IMR-90 (cell line): ENCODE data around the gene IL11RA. TPM values are rescaled to one million over a fixed set of nuclear protein-coding genes. Genes with fewer than 3 reads are reported as not detected.

Experiments used
- ATAC-seq: fragments of 200-7000 bp; cut with Tn5 transposase; 2 replicates; pipeline ENCODE4 v1.9.1; 2020; ENCODE audit warnings: low read depth, mild to moderate bottlenecking, moderate library complexity
- BruUV-seq: library from RNA; stranded (reverse); fragments of 400-500 nt; replicated peaks from 2 replicates; lab custom pipeline; 2021; lab: Mats Ljungman, UMichigan
- CTCF ChIA-PET: fragments of 300-600 bp; formaldehyde crosslinking; extraction: SDS; loops from one replicate; lab custom pipeline; 2021; ENCODE audit warnings: antibody characterized with exemption; lab: Yijun Ruan, JAX
- POLR2A ChIA-PET: fragments of 300-600 bp; sonication (Branson Sonifier 250); formaldehyde crosslinking; loops from one replicate; lab custom pipeline; 2022; ENCODE audit warnings: antibody characterized with exemption; ENCODE audit not compliant: unreplicated experiment; lab: Charles Lee
- DNase-seq: peaks from one replicate; pipeline ENCODE4 v3.0.0; 2013
- H2AFZ ChIP-seq: replicated peaks from 2 replicates; pipeline ENCODE3; 2013; ENCODE audit warnings: low read length, mild to moderate bottlenecking; ENCODE audit not compliant: poor library complexity
- H2AK5ac ChIP-seq: 2 replicates; pipeline ENCODE4 v1.6.1; 2013; ENCODE audit warnings: low read depth, low read length, inconsistent platforms
- H2AK9ac ChIP-seq: replicated peaks from 2 replicates; pipeline ENCODE3; 2013; ENCODE audit warnings: mild to moderate bottlenecking, low read depth, low read length, moderate library complexity; ENCODE audit not compliant: poor library complexity
- H2BK120ac ChIP-seq: 2 replicates; pipeline ENCODE4 v1.6.1; 2013; ENCODE audit warnings: low read depth, low read length, inconsistent platforms
- H2BK15ac ChIP-seq: 3 replicates; pipeline ENCODE4 v1.6.1; 2013; ENCODE audit warnings: low read depth, low read length, inconsistent platforms
- H2BK20ac ChIP-seq: 2 replicates; pipeline ENCODE4 v1.6.1; 2013; ENCODE audit warnings: low read depth, mild to moderate bottlenecking, inconsistent platforms, low read length, moderate library complexity
- H2BK5ac ChIP-seq: 2 replicates; pipeline ENCODE4 v1.6.1; 2013; ENCODE audit warnings: mild to moderate bottlenecking, low read depth, low read length, inconsistent platforms; ENCODE audit not compliant: poor library complexity, severe bottlenecking
- H3K14ac ChIP-seq: replicated peaks from 2 replicates; pipeline ENCODE4 v1.6.1; 2013; ENCODE audit warnings: low read depth, low read length, inconsistent platforms
- H3K18ac ChIP-seq: 2 replicates; pipeline ENCODE4 v1.6.1; 2013; ENCODE audit warnings: low read depth, low read length, control low read depth
- H3K23ac ChIP-seq: 2 replicates; pipeline ENCODE4 v1.6.1; 2013; ENCODE audit warnings: low read depth, low read length, inconsistent platforms
- H3K27ac ChIP-seq: 2 replicates; pipeline ENCODE4 v1.5.1; 2013; ENCODE audit warnings: mild to moderate bottlenecking, control low read depth, low read length; ENCODE audit not compliant: insufficient read depth
- H3K27me3 ChIP-seq: 2 replicates; pipeline ENCODE4 v1.6.1; 2013; ENCODE audit warnings: low read length; ENCODE audit not compliant: control insufficient read depth, insufficient read depth
- H3K36me3 ChIP-seq: 2 replicates; pipeline ENCODE4 v1.6.1; 2013; ENCODE audit warnings: low read length, mixed read lengths; ENCODE audit not compliant: control insufficient read depth, insufficient read depth
- H3K4ac ChIP-seq: 2 replicates; pipeline ENCODE4 v1.6.1; 2013; ENCODE audit warnings: low read depth, low read length, inconsistent platforms
- H3K4me1 ChIP-seq: 2 replicates; pipeline ENCODE4 v1.6.1; 2013; ENCODE audit warnings: low read length, mixed read lengths; ENCODE audit not compliant: control insufficient read depth, insufficient read depth
- H3K4me2 ChIP-seq: 2 replicates; pipeline ENCODE4 v1.6.1; 2013; ENCODE audit warnings: low read depth, mild to moderate bottlenecking, control low read depth, low read length, moderate library complexity
- H3K4me3 ChIP-seq: 2 replicates; pipeline ENCODE4 v1.5.1; 2013; ENCODE audit warnings: low read depth, mild to moderate bottlenecking, control low read depth, low read length, moderate library complexity; ENCODE audit not compliant: insufficient read depth
- H3K56ac ChIP-seq: 2 replicates; pipeline ENCODE4 v1.6.1; 2013; ENCODE audit warnings: low read length, inconsistent platforms; ENCODE audit not compliant: insufficient read depth; ENCODE audit errors: extremely low read depth
- H3K79me1 ChIP-seq, 2 experiments: 2 replicates each; pipeline ENCODE4 v1.6.1; 2013; ENCODE audit warnings: low read length in 2 of 2, inconsistent platforms in 1 of 2, low read depth in 1 of 2
- H3K9ac ChIP-seq: 2 replicates; pipeline ENCODE4 v1.6.1; 2013; ENCODE audit warnings: low read depth, low read length, control low read depth
- H3K9me1 ChIP-seq: 2 replicates; pipeline ENCODE4 v1.6.1; 2013; ENCODE audit warnings: low read length, inconsistent platforms; ENCODE audit not compliant: insufficient read depth
- H3K9me3 ChIP-seq: 2 replicates; pipeline ENCODE4 v1.6.1; 2013; ENCODE audit warnings: low read length; ENCODE audit not compliant: control insufficient read depth, insufficient read depth
- H4K20me1 ChIP-seq: 2 replicates; pipeline ENCODE4 v1.6.1; 2013; ENCODE audit warnings: low read length, inconsistent platforms; ENCODE audit not compliant: insufficient read depth
- H4K5ac ChIP-seq: 2 replicates; pipeline ENCODE4 v1.6.1; 2013; ENCODE audit warnings: mild to moderate bottlenecking, low read depth, low read length, control low read depth
- H4K8ac ChIP-seq, 2 experiments: 2 replicates each; pipeline ENCODE4 v1.6.1; 2013; ENCODE audit warnings: low read depth in 2 of 2, low read length in 2 of 2, control low read depth in 1 of 2, inconsistent platforms in 1 of 2
- H4K91ac ChIP-seq: 2 replicates; pipeline ENCODE4 v1.6.1; 2013; ENCODE audit warnings: low read depth, low read length, inconsistent platforms; ENCODE audit not compliant: insufficient read depth
- CEBPB ChIP-seq: IDR thresholded peaks from 2 replicates; pipeline ENCODE4 v1.6.1; 2012; ENCODE audit warnings: low read depth, low read length, improper control_type of control experiment
- CHD1 ChIP-seq: IDR thresholded peaks from 2 replicates; pipeline ENCODE4 v1.6.1; 2012; ENCODE audit warnings: low read depth, low read length, improper control_type of control experiment
- FOS ChIP-seq: fragments of 150-350 bp; IDR thresholded peaks from 2 replicates; pipeline ENCODE4 v1.6.1; 2016; ENCODE audit warnings: low read depth, low read length
- MAFK ChIP-seq: IDR thresholded peaks from 2 replicates; pipeline ENCODE4 v1.6.1; 2012; ENCODE audit warnings: low read depth, low read length, improper control_type of control experiment
- MAZ ChIP-seq: IDR thresholded peaks from 2 replicates; pipeline ENCODE4 v1.6.1; 2012; ENCODE audit warnings: low read depth, mild to moderate bottlenecking, low read length, improper control_type of control experiment, moderate library complexity, borderline replicate concordance
- MXI1 ChIP-seq: IDR thresholded peaks from 2 replicates; pipeline ENCODE4 v1.6.1; 2012; ENCODE audit warnings: low read depth, mild to moderate bottlenecking, low read length, moderate library complexity, borderline replicate concordance
- NFE2L2 ChIP-seq: fragments of 150-350 bp; IDR thresholded peaks from 2 replicates; pipeline ENCODE4 v1.6.1; 2016; ENCODE audit warnings: low read depth, mild to moderate bottlenecking, low read length
- POLR2A ChIP-seq: IDR thresholded peaks from 2 replicates; pipeline ENCODE4 v1.6.1; 2012; ENCODE audit warnings: mild to moderate bottlenecking, low read depth, low read length
- RAD21 ChIP-seq: IDR thresholded peaks from 2 replicates; pipeline ENCODE4 v1.6.1; 2012; ENCODE audit warnings: low read length, improper control_type of control experiment
- RCOR1 ChIP-seq: IDR thresholded peaks from 2 replicates; pipeline ENCODE4 v1.6.1; 2012; ENCODE audit warnings: mild to moderate bottlenecking, low read length, improper control_type of control experiment; ENCODE audit not compliant: insufficient replicate concordance
- RFX5 ChIP-seq: IDR thresholded peaks from 2 replicates; pipeline ENCODE4 v1.8.0; 2012; ENCODE audit warnings: low read depth, mild to moderate bottlenecking, low read length, moderate library complexity
- SMC3 ChIP-seq: fragments of 150-350 bp; IDR thresholded peaks from 2 replicates; pipeline ENCODE4 v1.6.1; 2016; ENCODE audit warnings: low read depth, mild to moderate bottlenecking, antibody characterized with exemption, low read length, moderate library complexity
- USF2 ChIP-seq: fragments of 150-350 bp; IDR thresholded peaks from 2 replicates; pipeline ENCODE4 v1.6.1; 2017; ENCODE audit warnings: mild to moderate bottlenecking, antibody characterized with exemption, low read length, low read depth
- WGBS, 2 experiments: methylation state at CpG; one replicate each; pipeline versions ENCODE4 v1.1.5 to v1.1.7; 2013; ENCODE audit warnings: missing lambda C conversion rate in 2 of 2; ENCODE audit not compliant: insufficient read length in 1 of 2; ENCODE audit errors: extremely low coverage in 2 of 2; 5-methylcytosine and 5-hydroxymethylcytosine counted together
- dilution Hi-C: fragments of 300-500 bp; cut with HindIII; formaldehyde crosslinking; loops from one replicate; pipeline ENCODE4 v1.14.3; 2018; ENCODE audit warnings: low sequenced_read_pairs; ENCODE audit not compliant: unreplicated experiment
- in situ Hi-C: fragments of 300-500 bp; cut with MboI; formaldehyde crosslinking; loops from 3 replicates; pipeline ENCODE4 v1.14.3; 2019; ENCODE audit warnings: low sequenced_read_pairs, inconsistent platforms, mixed read lengths
- intact Hi-C: fragments of 100-400 bp; cut with micrococcal nuclease; formaldehyde crosslinking; loops from 2 replicates; pipeline ENCODE4 v1.10.0; 2022
- polyA plus RNA-seq, 3 experiments: library from polyadenylated mRNA; depleted of rRNA; stranded (reverse); fragments of >200 nt; gene quantifications; 2 replicates each; pipeline ENCODE4 v1.2.3, GENCODE V29; 2012; ENCODE audit warnings: low replicate concordance in 1 of 3
- total RNA-seq: library from RNA; depleted of rRNA; stranded (reverse); fragments of >200 nt; gene quantifications from 2 replicates; pipeline ENCODE4 v1.2.3, GENCODE V29; 2012
- TF ChIP-seq, protein P1 (sequence below): fragments of 150-350 bp; IDR thresholded peaks from 2 replicates; pipeline ENCODE4 v1.6.1; 2016; ENCODE audit warnings: low read depth, mild to moderate bottlenecking, low read length, moderate library complexity, borderline replicate concordance

Gene IL11RA
- total and polyA plus RNA-seq, 2 of the 4 experiments (the other 2 are of a cell fraction) = 8.2 to 15.9 TPM

DNA sequence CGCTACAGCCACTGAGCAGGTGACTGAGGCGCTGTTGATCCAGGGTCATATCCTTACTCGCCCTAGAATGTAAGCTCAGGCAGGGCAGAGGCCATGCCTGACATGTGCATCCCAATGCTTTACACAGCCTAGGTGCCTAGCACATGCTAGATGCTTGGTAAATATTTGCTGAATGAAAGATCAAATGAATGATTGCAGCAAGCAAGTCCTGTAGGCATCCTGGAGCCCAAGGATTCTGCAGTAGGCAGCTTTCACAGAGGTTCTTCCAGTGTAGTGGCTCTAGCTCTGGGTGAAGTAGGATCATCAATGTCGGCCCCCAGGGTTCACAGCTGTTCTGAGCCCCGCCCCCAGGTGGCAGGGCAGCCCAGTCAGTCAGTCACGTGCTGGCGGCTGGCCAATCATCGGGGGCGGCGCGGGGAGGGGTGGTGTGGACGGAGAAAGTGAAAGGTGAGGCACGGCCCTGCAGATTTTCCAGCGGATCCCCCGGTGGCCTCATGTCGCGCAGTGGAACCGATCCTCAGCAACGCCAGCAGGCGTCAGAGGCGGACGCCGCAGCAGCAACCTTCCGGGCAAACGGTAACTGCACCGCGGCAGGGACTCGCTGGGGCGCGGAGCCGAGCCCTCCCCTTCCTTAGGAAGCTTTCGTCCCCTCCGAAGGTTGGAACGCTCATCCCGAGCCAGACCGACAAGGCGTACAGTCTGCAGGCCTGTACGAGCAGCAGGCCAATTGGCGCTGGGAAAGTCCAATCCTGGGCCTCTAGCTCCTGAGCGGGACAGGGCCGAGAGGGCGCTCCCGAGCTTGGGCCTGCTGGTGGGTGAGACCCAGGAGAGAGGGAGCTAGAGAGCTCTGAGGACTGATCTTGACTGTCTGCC is 5.5 kb upstream of the IL11RA start, which contains the start of gene GALT:
TSS of gene GALT (plus strand) at position 465 of the 873 bp plus-strand sequence. CDS start at position 495, 30 bp downstream.
- H2BK20ac ChIP-seq = 0 out of 2 replicates have a peak within 1 kb of the TSS, but pooled peaks have one; percentile 29
- no CpG with 5 or more reads among the region's 43 CpGs for WGBS, 2 experiments
- peaks cover 15% of the 10 kb centered on the region for H3K4me1 ChIP-seq
- peak within 1 kb of the TSS; percentile 67 for H2BK5ac ChIP-seq
- peak within 1 kb of the TSS; percentile 82 for H3K27ac ChIP-seq
- peaks cover 20% of the 10 kb centered on the region for H3K9me1 ChIP-seq
- peak within 1 kb of the TSS; percentile 93 for H2AK9ac ChIP-seq
- no peaks in the 10 kb centered on the region for H4K20me1 ChIP-seq
- H3K4ac ChIP-seq = peak within 1 kb of the TSS; percentile 81
- no peaks in the 10 kb centered on the region for H3K9me3 ChIP-seq
- H3K4me3 ChIP-seq = peak within 1 kb of the TSS; percentile 76
- H4K8ac ChIP-seq = peak within 1 kb of the TSS; percentile 80 to 94
- ChIA-PET POLR2A (interaction anchor here (1.5 kb wide), 1 partner anchor 9 kb away, joined by 10 read pairs; the partner anchor contains the start of gene SIGMAR1), CTCF (interaction anchor here (0.9 to 1.6 kb wide), 4 partner anchors 8 to 56 kb away, joined by 3 to 6 read pairs (median 4); no protein-coding TSS in a partner anchor)
- peak within 1 kb of the TSS; percentile 62 for H3K18ac ChIP-seq
- H2BK15ac ChIP-seq = no peak within 1 kb of the TSS
- peak within 1 kb of the TSS; percentile 89 for H3K4me2 ChIP-seq
- peaks cover 16% of the 10 kb centered on the region for H3K36me3 ChIP-seq
- BruUV-seq = no TSS peak
- in situ Hi-C loops = no loop called here
- peak; percentile 88 for ATAC-seq
- peak; percentile 77 for DNase-seq
- no peaks in the 10 kb centered on the region for H3K27me3 ChIP-seq
- peaks cover 15 to 34% of the 10 kb centered on the region in 2 experiments for H3K79me1 ChIP-seq
- H3K9ac ChIP-seq = peak within 1 kb of the TSS; percentile 86
- dilution Hi-C loops = no loop called here
- peak within 1 kb of the TSS; percentile 43 for H2BK120ac ChIP-seq
- H3K56ac ChIP-seq = peak within 1 kb of the TSS; percentile 59; the same call in 1 of the 2 replicates
- peak within 1 kb of the TSS; percentile 93 for H4K5ac ChIP-seq
- H4K91ac ChIP-seq = peak within 1 kb of the TSS; percentile 74
- peak within 1 kb of the TSS; percentile 89 for H3K14ac ChIP-seq
- H2AK5ac ChIP-seq = peak within 1 kb of the TSS; percentile 92
- H3K23ac ChIP-seq = peak within 1 kb of the TSS; percentile 37
- intact Hi-C loops = loop anchor here (2.0 kb wide), 1 partner anchor 56 kb away; no protein-coding TSS in a partner anchor
- peak within 1 kb of the TSS; percentile 99 for H2AFZ ChIP-seq
- TF ChIP-seq RAD21 = no peak
- TF ChIP-seq NFE2L2 = no peak
- no peak for TF ChIP-seq RCOR1
- TF ChIP-seq POLR2A = no peak
- TF ChIP-seq CHD1 = no peak
- TF ChIP-seq SMC3 = no peak
- peak; percentile 15; the same call in 1 of the 2 replicates for TF ChIP-seq MXI1
- no peak for TF ChIP-seq CEBPB
- TF ChIP-seq RFX5 = no peak
- no peak for TF ChIP-seq MAZ
- 0 out of 2 replicates have a peak, but pooled peaks have one; percentile 22 for TF ChIP-seq FOS
- TF ChIP-seq, protein P1, sequence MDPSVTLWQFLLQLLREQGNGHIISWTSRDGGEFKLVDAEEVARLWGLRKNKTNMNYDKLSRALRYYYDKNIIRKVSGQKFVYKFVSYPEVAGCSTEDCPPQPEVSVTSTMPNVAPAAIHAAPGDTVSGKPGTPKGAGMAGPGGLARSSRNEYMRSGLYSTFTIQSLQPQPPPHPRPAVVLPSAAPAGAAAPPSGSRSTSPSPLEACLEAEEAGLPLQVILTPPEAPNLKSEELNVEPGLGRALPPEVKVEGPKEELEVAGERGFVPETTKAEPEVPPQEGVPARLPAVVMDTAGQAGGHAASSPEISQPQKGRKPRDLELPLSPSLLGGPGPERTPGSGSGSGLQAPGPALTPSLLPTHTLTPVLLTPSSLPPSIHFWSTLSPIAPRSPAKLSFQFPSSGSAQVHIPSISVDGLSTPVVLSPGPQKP = no peak
- TF ChIP-seq USF2 = peak; percentile 98
- TF ChIP-seq MAFK = no peak
